ENCODE data around the gene KIF26A.

The KIF26A gene

DNA sequence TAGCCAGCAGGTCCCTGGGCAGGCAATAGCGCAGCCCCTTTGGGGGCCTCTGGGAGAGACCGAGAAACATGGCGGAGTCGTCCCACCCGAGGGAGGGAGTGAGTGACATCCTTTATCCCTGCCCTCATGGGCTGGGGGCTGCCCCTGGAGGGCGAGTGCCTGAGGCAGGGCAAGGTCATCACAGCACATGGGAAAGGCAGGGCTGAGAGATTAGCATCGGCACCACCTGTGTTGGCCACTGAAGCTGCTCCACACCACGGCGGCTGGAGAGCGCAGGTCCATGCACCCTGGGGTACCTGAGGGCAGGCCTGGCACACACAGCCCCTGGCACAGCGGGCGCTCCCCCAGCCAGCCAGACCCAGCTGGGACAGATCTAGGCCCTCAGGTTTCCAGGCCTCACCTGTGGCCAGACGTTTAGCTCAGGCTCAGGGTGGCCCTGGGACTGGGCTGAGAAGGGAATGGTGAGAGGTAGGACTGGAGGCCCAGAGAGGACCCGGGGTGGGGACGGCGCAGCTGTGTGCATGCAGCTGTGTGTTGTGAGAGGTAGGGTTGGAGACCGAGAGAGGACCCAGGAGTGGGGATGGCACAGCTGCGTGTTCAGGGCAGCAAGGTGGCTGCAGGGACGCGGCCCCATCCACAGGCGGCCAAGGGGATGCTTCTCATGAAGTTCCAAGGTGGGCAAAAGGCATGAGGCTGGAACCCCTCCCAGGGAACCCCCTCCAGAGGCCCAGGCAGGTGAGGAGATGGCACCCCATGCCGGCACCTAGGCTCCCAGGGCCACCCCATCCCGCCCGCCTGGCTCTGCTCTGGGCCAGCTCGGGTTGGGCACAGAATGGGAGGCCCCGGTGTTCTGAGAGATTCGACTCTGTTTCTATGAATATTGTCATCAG, 74.1 kb downstream of the KIF26A start:
- no peak for DNase-seq

GRCh38 chr14:104213301-104214034, 75.1 kb downstream of the KIF26A start:
- DNase-seq = no peak

- no peak for DNase-seq
Measured at GRCh38 chr14:104214431-104215218, 76.2 kb downstream of the KIF26A start.

DNA sequence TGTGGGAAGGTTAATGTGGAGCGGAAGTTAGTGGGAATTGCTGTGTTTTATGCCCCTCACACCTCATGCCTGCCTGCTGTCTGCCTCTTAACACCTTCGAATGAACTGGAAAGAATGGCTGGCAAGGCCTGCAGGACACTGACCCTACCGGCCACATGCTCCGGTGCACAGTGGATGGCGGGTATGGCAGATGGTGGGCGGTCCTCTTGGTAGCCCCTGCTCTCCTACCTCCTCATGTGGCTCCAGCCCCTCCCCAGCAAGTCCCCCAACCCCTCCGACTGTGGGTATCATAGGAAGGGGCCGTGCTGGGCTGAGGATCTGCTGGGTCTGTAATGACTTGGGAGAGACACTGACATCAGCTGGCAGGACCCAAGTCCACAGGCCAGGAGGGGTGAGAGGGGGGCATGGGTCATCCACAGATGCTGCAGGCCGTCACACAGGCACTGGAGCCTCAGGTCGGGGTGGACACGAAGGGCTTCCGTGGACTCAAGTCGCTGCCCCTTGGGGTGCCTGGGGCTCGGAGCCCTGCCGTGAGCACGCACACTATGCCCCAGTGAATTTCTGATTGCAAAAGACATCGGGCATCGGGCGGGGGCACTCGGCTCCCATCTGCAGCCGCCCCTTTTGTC, 77.4 kb downstream of the KIF26A start:
- no peak for DNase-seq

DNA sequence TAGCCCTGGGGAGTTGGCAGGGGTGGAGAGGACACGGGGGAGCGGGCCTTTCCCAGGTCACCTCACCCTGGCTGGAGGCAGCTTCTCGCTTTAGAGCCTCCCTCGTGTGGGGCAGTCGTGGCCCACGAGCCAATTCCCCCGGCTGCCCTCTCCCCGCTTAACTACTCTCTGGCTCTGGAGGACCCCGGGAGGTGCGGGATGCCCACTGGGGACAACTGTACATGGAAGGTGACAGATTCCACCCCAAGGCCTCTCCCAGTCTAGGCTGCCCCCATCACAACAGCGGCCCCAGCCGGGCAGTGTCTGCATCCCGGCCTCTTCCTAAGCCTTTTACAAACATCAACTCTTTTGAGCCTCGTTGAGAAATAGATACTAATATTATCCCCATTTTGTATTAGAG, 78.1 kb downstream of the KIF26A start:
- no peak for DNase-seq

GRCh38 chr14:104217486-104218360, 79.3 kb downstream of the KIF26A start:
- DNase-seq = no peak

- DNase-seq = no peak
Measured at GRCh38 chr14:104218361-104219180, 80.2 kb downstream of the KIF26A start.

DNA sequence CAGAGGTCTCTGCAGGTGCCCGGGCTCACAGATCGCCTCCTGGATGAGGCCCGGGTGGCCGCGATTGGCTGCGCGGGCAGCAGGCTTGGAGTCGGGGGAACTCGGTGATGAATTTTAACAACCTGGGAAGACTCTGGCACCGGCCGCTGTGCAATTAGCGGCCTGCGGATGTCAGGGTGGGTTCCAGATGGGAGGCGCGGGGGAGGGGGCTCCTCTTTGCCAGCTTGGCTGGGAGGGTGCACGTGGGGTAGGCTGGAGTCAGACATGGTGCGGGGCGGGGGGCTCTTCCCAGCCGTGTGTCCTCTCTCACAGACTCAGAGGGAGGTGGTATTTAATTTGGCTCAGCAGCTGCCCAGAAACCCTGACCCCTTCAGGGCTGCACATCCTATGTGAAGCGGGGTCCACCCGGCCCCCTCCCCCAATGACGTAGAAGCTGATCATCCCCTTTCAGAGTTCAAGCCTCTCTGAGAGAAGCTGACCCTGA, 81.4 kb downstream of the KIF26A start:
- no peak for DNase-seq

- no peak for DNase-seq
Measured at GRCh38 chr14:104220215-104221070, 82.1 kb downstream of the KIF26A start.

- DNase-seq = no peak
Measured at GRCh38 chr14:104221071-104221625, 82.8 kb downstream of the KIF26A start.

- no peak for DNase-seq
Measured at GRCh38 chr14:104221636-104222369, 83.4 kb downstream of the KIF26A start.

- DNase-seq = no peak
Measured at GRCh38 chr14:104222396-104223036, 84.1 kb downstream of the KIF26A start.

GRCh38 chr14:104223101-104224041, 85.0 kb downstream of the KIF26A start:
- DNase-seq = no peak

- no peak for DNase-seq
Measured at GRCh38 chr14:104224131-104224505, 85.7 kb downstream of the KIF26A start.

- DNase-seq = no peak
Measured at GRCh38 chr14:104224506-104225277, 86.3 kb downstream of the KIF26A start.

Data from kidney glomerular epithelial cell (primary cell).